Subcutaneous adipose tissue (tissue), 4 donors: Measurements from ENCODE around the gene CCDC184. TPM values are rescaled to one million over a fixed set of nuclear protein-coding genes. Genes with fewer than 3 reads are reported as not detected.

Experiments
- total RNA-seq, 4 donors: library from RNA; depleted of rRNA; stranded (reverse); fragments of >200 nt; gene quantifications; one replicate each; pipeline ENCODE4 v1.1.0, GENCODE V29; 2016
- TF ChIP-seq, protein P1 (sequence below): fragments of 450-650 bp; IDR thresholded peaks from one replicate; pipeline ENCODE4 v1.5.1; 2016; ENCODE audit warnings: low read depth, mild to moderate bottlenecking, control low read depth, antibody characterized with exemption, moderate library complexity

The CCDC184 gene
- total RNA-seq, 4 donors from 2014 or later, result 0.22 to 1.3 TPM; not detected in 2

DNA sequence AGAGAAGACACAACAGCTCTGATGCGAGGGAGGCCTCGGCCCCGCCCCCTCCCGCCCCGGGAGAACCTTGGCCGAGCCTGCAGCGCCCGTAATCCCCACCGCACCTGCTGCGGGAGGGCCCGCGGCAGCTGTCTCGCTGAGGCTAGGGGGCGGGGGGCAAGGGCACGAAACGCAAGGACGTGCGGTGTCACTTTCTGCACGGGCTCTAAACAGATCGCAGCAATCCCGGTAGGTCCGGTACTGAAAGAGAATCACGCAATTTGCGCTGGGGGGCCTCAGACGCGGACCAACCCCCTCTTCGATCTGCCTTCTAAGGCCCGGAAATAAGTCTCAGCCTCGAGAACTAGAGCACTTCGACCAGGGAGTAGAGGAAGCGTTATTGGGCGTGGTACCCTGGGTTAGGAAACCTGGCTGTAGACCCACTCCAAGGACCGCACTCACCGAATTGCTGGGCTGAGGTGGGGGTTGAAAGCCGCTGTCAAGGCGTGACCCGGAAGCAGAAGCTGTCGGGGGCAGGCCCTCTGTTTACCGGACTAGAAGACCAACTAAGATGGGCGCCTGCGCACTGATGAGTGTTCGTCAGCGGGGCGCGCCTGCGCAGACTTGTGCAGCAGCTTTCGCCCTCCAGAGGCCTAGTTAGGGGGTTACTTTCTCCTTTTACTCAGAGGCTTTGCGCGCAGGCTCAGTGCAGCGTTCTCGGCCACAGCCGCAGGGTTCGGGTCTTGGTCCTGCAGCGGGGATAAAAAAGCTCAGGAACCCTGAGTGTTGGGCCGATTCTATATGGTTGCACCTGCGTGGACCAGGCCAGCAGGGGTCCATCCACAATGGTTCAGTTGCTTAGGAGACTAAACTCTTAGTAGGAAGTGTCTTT lies 26.2 kb upstream of the CCDC184 start, which contains the start of gene ASB8:
ASB8 (minus strand) TSS at position 498 of the 871 bp plus-strand sequence. CDS start 4,019 bp downstream, outside the sequence.
- TF ChIP-seq, protein P1, sequence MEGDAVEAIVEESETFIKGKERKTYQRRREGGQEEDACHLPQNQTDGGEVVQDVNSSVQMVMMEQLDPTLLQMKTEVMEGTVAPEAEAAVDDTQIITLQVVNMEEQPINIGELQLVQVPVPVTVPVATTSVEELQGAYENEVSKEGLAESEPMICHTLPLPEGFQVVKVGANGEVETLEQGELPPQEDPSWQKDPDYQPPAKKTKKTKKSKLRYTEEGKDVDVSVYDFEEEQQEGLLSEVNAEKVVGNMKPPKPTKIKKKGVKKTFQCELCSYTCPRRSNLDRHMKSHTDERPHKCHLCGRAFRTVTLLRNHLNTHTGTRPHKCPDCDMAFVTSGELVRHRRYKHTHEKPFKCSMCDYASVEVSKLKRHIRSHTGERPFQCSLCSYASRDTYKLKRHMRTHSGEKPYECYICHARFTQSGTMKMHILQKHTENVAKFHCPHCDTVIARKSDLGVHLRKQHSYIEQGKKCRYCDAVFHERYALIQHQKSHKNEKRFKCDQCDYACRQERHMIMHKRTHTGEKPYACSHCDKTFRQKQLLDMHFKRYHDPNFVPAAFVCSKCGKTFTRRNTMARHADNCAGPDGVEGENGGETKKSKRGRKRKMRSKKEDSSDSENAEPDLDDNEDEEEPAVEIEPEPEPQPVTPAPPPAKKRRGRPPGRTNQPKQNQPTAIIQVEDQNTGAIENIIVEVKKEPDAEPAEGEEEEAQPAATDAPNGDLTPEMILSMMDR, result no peak

DNA sequence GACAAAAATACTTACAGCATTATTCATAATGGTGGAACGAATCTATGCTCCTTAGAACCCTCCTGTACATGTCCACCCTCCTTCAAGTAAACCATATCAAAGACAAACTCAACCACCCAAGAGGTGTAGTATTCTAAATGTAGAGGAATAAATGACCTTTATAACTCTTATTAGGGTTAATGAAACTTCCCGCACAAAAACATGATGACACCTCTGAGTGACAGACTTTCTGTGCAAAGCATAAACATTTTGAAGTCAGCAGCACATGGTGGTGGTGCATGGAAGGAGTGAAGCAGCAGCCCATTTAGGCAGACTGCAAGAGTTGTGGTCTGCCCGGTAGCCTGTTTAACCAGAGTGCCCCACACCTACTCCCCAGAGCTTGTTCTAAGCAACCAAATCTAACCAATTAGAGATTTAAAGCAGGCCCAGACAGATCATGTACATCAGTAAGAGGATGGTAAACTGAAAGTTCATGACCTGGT lies 25.5 kb upstream of the CCDC184 start:
- TF ChIP-seq, protein P1, result no peak

DNA sequence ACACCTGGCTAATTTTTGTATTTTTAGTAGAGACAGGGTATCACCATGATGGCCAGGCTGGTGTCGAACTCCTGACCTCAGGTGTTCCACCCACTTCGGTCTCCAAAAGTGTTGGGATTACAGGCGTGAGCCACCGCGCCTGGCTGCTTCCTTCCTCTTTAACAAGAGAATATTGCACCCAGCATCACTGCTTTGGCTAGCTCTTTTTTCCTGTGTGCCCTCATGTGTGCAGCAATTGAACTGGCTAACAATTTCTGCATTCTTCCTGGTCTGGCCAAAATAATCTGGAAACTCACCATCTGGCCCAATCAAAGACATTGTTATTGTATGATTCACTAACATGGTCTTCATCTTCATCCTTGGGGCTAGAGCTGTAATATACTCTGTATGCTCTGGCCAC lies 23.4 kb upstream of the CCDC184 start:
- TF ChIP-seq, protein P1, result no peak

DNA sequence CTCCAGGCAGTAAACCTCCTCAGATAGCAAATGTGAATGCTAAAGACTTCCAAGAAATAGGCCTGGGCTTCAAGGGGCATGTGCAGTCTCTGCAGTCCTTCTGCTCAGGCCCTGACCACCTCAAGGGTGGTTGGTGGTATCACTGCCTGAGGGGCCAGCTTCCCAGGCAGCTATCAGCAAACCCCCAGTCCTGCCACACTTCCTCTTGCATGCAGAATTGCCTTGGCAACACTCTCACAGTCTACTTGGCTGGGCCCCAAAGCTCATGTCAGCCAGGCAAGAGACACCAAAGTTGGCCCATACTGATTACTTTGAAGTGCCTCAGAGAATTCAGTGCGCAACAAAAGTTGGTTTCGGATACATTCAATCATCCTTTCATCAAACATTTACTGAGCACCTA lies 22.6 kb upstream of the CCDC184 start:
- TF ChIP-seq, protein P1, result no peak

DNA sequence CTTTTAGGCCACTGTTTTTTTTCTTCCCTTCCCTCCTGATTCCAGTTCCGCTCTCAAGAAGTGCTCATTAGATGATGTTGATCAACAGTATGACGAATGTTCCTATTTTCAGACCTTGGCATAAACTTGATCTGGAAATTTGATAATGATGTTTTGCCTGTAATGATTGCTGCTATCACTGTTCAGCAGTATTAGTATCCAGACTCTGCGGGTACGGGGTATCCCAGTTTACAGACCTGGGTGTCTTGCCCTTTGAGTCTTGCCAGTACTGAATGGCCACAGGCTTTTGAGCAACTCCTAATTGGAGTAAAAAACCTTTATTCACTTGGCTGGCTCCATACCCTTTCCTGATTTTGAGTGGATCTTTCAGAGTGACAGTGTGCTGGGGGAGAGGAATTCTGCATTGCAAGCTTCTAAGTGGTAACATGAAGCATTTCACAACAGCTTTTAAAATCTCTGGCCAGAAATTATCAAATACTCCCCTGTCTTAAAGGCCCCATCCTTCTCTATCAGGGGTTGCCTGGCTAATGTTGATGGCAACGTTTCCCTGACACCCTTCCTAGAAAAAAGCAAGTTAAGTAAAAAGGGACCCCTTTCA lies 20.2 kb upstream of the CCDC184 start:
- TF ChIP-seq, protein P1, result no peak

DNA sequence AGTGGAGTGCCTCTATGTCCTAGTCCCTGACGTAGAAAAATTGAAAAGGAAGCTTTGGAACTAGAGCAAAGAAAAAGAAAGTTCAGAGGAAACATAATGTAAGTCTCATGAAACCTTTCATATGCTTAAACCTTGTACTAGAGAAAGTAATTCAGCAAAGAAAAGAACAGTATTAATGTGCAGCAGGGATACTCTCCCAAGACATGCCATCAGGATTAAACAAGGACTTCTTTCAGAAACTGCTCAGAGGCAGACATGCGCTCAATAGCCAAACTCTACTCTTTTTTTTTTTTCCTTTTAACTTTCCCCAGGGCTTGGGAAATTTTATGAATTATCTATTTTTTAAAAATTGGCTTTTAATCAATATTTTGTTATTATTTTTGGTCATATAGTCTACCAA lies 19.0 kb upstream of the CCDC184 start:
- TF ChIP-seq, protein P1, result no peak
